LNCaP clone FGC (cell line): ENCODE results near the gene PTBP1.
A peak's percentile ranks its signal among the peaks of the same experiment; 100 is the strongest.
"Not testable (repeated sequence)": the region's sequence is repeated elsewhere in the genome, so short reads cannot be mapped to it uniquely, and the experiment has no call there.

Experiments used
- DNase-seq: peaks from one replicate; pipeline ENCODE4 v3.0.0-alpha.2; 2011; ENCODE audit warnings: low read depth
- H3K4me3 ChIP-seq: 2 replicates; pipeline ENCODE4 v1.5.1; 2011; ENCODE audit warnings: mild to moderate bottlenecking, low read depth, low read length, control low read depth
- TF ChIP-seq, protein P1 (sequence below): IDR thresholded peaks from 2 replicates; pipeline ENCODE4 v1.5.1; 2012; ENCODE audit warnings: mild to moderate bottlenecking; ENCODE audit not compliant: control insufficient read depth, insufficient read depth; ENCODE audit errors: extremely low read depth

The PTBP1 gene

GRCh38 chr19:845707-846521 is 48.7 kb downstream of the PTBP1 start:
- H3K4me3 ChIP-seq, result no peak overlapping the region
- no peak for DNase-seq
- TF ChIP-seq, protein P1, sequence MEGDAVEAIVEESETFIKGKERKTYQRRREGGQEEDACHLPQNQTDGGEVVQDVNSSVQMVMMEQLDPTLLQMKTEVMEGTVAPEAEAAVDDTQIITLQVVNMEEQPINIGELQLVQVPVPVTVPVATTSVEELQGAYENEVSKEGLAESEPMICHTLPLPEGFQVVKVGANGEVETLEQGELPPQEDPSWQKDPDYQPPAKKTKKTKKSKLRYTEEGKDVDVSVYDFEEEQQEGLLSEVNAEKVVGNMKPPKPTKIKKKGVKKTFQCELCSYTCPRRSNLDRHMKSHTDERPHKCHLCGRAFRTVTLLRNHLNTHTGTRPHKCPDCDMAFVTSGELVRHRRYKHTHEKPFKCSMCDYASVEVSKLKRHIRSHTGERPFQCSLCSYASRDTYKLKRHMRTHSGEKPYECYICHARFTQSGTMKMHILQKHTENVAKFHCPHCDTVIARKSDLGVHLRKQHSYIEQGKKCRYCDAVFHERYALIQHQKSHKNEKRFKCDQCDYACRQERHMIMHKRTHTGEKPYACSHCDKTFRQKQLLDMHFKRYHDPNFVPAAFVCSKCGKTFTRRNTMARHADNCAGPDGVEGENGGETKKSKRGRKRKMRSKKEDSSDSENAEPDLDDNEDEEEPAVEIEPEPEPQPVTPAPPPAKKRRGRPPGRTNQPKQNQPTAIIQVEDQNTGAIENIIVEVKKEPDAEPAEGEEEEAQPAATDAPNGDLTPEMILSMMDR, result no peak

GRCh38 chr19:848386-848921 is 51.2 kb downstream of the PTBP1 start:
- no peak overlapping the region for H3K4me3 ChIP-seq
- no peak for DNase-seq
- TF ChIP-seq, protein P1, result no peak

DNA sequence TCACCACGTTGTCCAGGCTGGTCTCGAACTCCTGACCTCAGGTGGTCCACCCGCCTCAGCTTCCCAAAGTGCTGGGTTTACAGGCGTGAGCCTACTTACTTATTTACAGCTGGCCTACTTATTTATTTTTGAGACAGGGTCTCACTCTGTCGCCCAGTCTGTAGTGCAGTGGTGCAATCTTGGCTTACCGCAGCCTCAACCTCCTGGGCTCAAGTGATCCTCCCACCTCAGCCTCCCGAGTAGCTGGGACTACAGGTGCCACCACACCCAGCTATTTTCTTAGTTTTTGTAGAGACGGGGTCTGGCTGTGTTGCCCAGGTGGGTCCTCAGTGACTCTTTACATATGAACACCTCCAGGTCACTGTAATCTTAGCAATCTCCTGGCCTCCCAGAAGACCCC is 51.9 kb downstream of the PTBP1 start:
- H3K4me3 ChIP-seq, DNase-seq: not testable (repeated sequence)

- TF ChIP-seq, protein P1, result no peak
- no peak overlapping the region for H3K4me3 ChIP-seq
- DNase-seq, result peak; percentile 63
Observed at GRCh38 chr19:850221-850978, 53.1 kb downstream of the PTBP1 start.

DNA sequence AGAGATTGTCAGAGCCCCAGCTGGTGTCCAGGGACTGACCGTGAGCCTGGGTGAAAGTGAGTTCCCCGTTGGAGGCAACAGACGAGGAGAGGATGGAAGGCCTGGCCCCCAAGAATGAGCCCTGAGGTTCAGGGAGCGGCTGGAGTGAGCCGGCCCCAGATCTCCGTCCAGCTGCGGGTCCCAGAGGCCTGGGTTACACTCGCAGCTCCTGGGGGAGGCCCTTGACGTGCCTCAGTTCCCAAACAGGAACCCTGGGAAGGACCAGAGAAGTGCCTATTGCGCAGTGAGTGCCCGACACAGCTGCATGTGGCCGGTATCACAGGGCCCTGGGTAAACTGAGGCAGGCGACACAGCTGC is 53.7 kb downstream of the PTBP1 start:
- H3K4me3 ChIP-seq, result no peak overlapping the region
- no peak for DNase-seq
- TF ChIP-seq, protein P1, result no peak

- TF ChIP-seq, protein P1, result no peak
- no peak within 1 kb of the TSS for H3K4me3 ChIP-seq
- DNase-seq, result no peak
Observed at GRCh38 chr19:852136-853013, 55.1 kb downstream of the PTBP1 start, which contains the start of gene ELANE. Gene ELANE, plus strand, starts transcription at chr19:852303. Its CDS starts 26 bp downstream, at chr19:852329.
